MM.1S (cell line): ENCODE data around the gene DMRTC2.

Experiments
- EZH2 ChIP-seq: fragments of 300-600 bp; sonication (generic); optimal IDR thresholded peaks from 2 replicates; pipeline ENCODE3; 2017; ENCODE audit warnings: low read depth, mild to moderate bottlenecking, antibody characterized with exemption, low read length, mixed read lengths
- EZH2phosphoT487 ChIP-seq: fragments of 300-600 bp; sonication (generic); IDR thresholded peaks from 2 replicates; pipeline ENCODE4 v1.6.1; 2018; ENCODE audit warnings: antibody characterized with exemption, low read length
- TF ChIP-seq, protein P1 (sequence below): fragments of 300-600 bp; sonication (generic); IDR thresholded peaks from 2 replicates; pipeline ENCODE4 v1.5.1; 2016; ENCODE audit warnings: antibody characterized with exemption, low read length, mixed read lengths

DNA sequence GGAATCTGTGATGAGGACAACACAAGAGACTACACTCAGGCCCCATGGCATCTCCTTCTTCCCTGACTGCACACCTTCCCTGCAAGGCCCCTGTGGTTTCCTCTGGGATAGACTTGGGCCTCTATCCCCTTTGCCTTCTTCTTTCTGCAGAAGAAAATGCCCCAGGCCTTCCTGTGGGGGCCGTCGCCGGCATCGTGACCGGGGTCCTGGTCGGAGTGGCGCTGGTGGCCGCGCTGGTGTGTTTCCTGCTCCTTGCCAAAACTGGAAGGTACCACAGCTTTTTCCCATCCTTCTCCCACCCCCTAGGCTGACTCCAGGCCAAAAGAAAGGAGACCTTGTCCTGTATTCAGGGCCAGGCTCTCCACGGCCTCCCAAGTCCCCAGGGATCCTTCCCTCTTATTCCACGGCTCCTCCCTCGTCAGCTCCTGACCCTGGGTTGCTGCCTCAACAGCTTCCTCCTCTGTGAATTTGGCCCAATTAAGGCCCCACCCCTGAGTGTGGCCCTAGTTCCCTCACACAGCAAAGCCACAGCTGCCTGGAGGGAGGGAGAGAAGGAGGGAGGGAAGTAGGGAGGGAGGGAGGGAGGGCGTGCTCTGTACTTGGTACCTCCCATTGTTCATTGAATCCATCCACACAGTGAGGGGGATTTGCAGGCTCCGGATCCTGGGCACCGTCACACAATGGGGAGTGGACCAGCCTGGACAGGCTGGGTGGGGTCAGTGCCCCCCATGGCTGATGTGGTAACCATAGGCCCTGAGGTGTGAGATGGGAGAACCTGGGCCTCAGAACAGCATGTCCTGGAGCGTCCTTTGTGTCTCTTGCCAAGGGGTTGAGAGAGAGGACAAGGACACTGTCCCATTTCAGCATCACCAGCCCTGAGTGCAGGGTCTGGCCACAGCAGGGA lies 35.9 kb upstream of the DMRTC2 start:
- TF ChIP-seq, protein P1, sequence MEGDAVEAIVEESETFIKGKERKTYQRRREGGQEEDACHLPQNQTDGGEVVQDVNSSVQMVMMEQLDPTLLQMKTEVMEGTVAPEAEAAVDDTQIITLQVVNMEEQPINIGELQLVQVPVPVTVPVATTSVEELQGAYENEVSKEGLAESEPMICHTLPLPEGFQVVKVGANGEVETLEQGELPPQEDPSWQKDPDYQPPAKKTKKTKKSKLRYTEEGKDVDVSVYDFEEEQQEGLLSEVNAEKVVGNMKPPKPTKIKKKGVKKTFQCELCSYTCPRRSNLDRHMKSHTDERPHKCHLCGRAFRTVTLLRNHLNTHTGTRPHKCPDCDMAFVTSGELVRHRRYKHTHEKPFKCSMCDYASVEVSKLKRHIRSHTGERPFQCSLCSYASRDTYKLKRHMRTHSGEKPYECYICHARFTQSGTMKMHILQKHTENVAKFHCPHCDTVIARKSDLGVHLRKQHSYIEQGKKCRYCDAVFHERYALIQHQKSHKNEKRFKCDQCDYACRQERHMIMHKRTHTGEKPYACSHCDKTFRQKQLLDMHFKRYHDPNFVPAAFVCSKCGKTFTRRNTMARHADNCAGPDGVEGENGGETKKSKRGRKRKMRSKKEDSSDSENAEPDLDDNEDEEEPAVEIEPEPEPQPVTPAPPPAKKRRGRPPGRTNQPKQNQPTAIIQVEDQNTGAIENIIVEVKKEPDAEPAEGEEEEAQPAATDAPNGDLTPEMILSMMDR, result no peak
- TF ChIP-seq EZH2 (no peak), EZH2phosphoT487 (no peak)
